ENCODE measurements around the gene PIR. TPM values are rescaled to one million over a fixed set of nuclear protein-coding genes. Genes with fewer than 3 reads are reported as not detected.

Gene PIR
- total and polyA plus RNA-seq, 2 donors (not counting 1 experiment from before 2014, with no cell fraction given), result 0.22 TPM; not detected in 1

DNA sequence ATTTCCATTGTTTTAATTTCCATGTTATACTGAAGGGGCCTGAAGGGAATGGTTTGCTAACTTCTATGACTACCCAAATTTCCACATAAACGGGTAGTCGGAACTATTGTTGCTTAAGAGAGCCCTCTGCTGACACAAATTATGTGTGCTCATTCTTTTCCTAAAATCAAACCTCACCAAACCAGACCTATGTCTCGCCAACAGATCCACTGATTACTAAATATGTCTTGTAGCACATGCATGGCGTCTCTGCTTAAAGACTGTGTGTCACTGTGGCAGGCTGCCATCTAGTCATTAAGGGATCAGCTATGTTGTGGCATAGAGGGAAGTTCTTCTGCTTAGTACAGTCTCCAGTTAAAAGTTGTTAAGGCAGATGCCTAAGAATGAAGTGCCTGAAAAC is 25.1 kb downstream of the PIR start:
- H3K27ac Mint-ChIP-seq, result no peak overlapping the region
- no peak overlapping the region for H3K4me2 ChIP-seq (replicated peaks; ENCODE audit: low read depth, low read length, poor library complexity, severe bottlenecking)
- intact Hi-C loops (cut with micrococcal nuclease), result loop anchor here (1.0 kb wide), 1 partner anchor 119 kb away; no protein-coding TSS in a partner anchor
- DNase-seq (peak; percentile 11), ATAC-seq (ENCODE audit: low read depth) (no peak)
- H3K4me3 ChIP-seq (ENCODE audit: control extremely low read depth in 1 of 5, extremely low read depth in 1 of 5, insufficient read depth in 1 of 5, low read depth in 2 of 5, low read length in 4 of 5), result no peak overlapping the region
- H3K27me3 ChIP-seq (replicated peaks in 1 of 4; ENCODE audit: control extremely low read depth in 1 of 4, control insufficient read depth in 3 of 4, insufficient read depth in 4 of 4, low read length in 3 of 4), result no peaks in the 10 kb centered on the region
- H3K9me3 Mint-ChIP-seq (ENCODE audit: insufficient read depth), result no peaks in the 10 kb centered on the region
- no peak overlapping the region for H3K27ac ChIP-seq (ENCODE audit: low read length in 2 of 2)
- POLR2A ChIA-PET, result no interaction called here
- 60% methylated on average over 1 of the region's 4 CpGs for WGBS (ENCODE audit: insufficient coverage)
- H3K27me3 Mint-ChIP-seq, result no peaks in the 10 kb centered on the region
- TF ChIP-seq, protein P1, sequence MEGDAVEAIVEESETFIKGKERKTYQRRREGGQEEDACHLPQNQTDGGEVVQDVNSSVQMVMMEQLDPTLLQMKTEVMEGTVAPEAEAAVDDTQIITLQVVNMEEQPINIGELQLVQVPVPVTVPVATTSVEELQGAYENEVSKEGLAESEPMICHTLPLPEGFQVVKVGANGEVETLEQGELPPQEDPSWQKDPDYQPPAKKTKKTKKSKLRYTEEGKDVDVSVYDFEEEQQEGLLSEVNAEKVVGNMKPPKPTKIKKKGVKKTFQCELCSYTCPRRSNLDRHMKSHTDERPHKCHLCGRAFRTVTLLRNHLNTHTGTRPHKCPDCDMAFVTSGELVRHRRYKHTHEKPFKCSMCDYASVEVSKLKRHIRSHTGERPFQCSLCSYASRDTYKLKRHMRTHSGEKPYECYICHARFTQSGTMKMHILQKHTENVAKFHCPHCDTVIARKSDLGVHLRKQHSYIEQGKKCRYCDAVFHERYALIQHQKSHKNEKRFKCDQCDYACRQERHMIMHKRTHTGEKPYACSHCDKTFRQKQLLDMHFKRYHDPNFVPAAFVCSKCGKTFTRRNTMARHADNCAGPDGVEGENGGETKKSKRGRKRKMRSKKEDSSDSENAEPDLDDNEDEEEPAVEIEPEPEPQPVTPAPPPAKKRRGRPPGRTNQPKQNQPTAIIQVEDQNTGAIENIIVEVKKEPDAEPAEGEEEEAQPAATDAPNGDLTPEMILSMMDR (IDR thresholded peaks at IDR 0.05), result no peak
- no peak for TF ChIP-seq EZH2 (IDR thresholded peaks at IDR 0.05; ENCODE audit: borderline replicate concordance, insufficient read depth, low read depth, low read length, poor library complexity, severe bottlenecking)
- H3K36me3 ChIP-seq (replicated peaks in 1 of 2; ENCODE audit: control extremely low read depth in 1 of 2, control insufficient read depth in 1 of 2, extremely low read depth in 1 of 2, insufficient read depth in 2 of 2, low read length in 1 of 2), result no peaks in the 10 kb centered on the region
- H3K4me3 Mint-ChIP-seq, result no peak overlapping the region
- H3K79me2 ChIP-seq (ENCODE audit: control insufficient read depth, insufficient read depth, low read length), result no peaks in the 10 kb centered on the region
- H3K9me3 ChIP-seq (ENCODE audit: control extremely low read depth in 1 of 3, control insufficient read depth in 2 of 3, insufficient read depth in 1 of 3, low read length in 2 of 3), result no peaks in the 10 kb centered on the region
- H3K4me1 Mint-ChIP-seq, result peaks cover 9% of the 10 kb centered on the region
- no peak overlapping the region for H3K9ac ChIP-seq (ENCODE audit: low read length)
- no peaks in the 10 kb centered on the region for H4K20me1 ChIP-seq (ENCODE audit: control insufficient read depth, insufficient read depth, low read length, poor library complexity, severe bottlenecking)
- CTCF ChIA-PET, result interaction anchor here (0.7 to 5.4 kb wide), 5 partner anchors 115 to 168 kb away, joined by 3 to 36 read pairs (median 9); no protein-coding TSS in a partner anchor
- no peaks in the 10 kb centered on the region for H3K4me1 ChIP-seq (ENCODE audit: control insufficient read depth in 2 of 2, insufficient read depth in 2 of 2, low read length in 2 of 2)
- H2AFZ ChIP-seq (ENCODE audit: insufficient read depth, low read depth, low read length, poor library complexity, severe bottlenecking), result no peak overlapping the region

DNA sequence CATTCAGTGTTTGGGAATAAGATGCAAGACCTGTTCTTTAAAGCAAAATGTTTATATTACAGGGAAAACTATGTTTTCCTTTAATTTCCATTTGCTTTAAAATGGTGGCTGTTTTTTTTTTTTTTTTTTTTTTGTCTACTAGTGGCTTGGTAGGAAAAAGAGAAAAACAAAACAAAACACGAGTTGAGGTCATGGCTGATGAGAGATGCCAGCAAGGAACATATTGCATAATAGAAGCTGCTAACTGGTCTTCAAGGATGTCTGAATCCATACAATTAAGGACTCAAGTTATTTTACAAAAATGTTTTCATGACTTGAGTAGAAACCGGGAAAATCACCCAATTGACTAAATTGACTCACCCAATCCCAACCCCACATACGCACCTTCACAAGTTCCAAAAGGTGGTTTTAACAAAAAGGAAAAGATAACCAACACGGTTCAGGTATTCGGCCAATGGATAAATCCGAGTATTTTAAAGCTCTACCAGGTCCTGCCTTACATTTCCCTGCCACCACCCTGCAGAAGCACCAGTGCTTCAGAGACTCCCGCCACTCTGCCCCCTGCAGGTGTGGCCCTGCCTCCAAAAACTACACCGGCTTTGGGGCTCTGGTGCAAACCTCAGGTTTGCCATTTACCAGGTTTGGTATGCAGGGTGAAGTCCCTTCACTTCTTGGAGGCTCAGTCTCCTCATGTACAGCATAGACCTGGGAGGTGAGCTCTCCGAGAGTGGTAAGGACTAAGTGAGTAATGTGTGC is 27.1 kb downstream of the PIR start:
- Histone ChIP-seq H3K79me2 (ENCODE audit: control insufficient read depth, insufficient read depth, low read length) (no peaks in the 10 kb centered on the region), H4K20me1 (ENCODE audit: control insufficient read depth, insufficient read depth, low read length, poor library complexity, severe bottlenecking) (no peaks in the 10 kb centered on the region), H3K4me2 (replicated peaks; ENCODE audit: low read depth, low read length, poor library complexity, severe bottlenecking) (no peak overlapping the region), H3K9ac (ENCODE audit: low read length) (no peak overlapping the region), H3K27ac (ENCODE audit: low read length in 2 of 2) (no peak overlapping the region), H3K4me1 (ENCODE audit: control insufficient read depth in 2 of 2, insufficient read depth in 2 of 2, low read length in 2 of 2) (no peaks in the 10 kb centered on the region), H2AFZ (ENCODE audit: insufficient read depth, low read depth, low read length, poor library complexity, severe bottlenecking) (no peak overlapping the region), H3K36me3 (replicated peaks in 1 of 2; ENCODE audit: control extremely low read depth in 1 of 2, control insufficient read depth in 1 of 2, extremely low read depth in 1 of 2, insufficient read depth in 2 of 2, low read length in 1 of 2) (no peaks in the 10 kb centered on the region), H3K27me3 (replicated peaks in 1 of 4; ENCODE audit: control extremely low read depth in 1 of 4, control insufficient read depth in 3 of 4, insufficient read depth in 4 of 4, low read length in 3 of 4) (no peaks in the 10 kb centered on the region), H3K4me3 (ENCODE audit: control extremely low read depth in 1 of 5, extremely low read depth in 1 of 5, insufficient read depth in 1 of 5, low read depth in 2 of 5, low read length in 4 of 5) (no peak overlapping the region), H3K9me3 (ENCODE audit: control extremely low read depth in 1 of 3, control insufficient read depth in 2 of 3, insufficient read depth in 1 of 3, low read length in 2 of 3) (no peaks in the 10 kb centered on the region)
- no peak overlapping the region for H3K4me3 Mint-ChIP-seq
- DNase-seq (no peak), ATAC-seq (ENCODE audit: low read depth) (no peak)
- TF ChIP-seq, protein P1 (IDR thresholded peaks at IDR 0.05), result no peak
- no peak for TF ChIP-seq EZH2 (IDR thresholded peaks at IDR 0.05; ENCODE audit: borderline replicate concordance, insufficient read depth, low read depth, low read length, poor library complexity, severe bottlenecking)
- no CpG with 5 or more reads among the region's 9 CpGs for WGBS (ENCODE audit: insufficient coverage)
- H3K27me3 Mint-ChIP-seq, result no peaks in the 10 kb centered on the region
- H3K27ac Mint-ChIP-seq, result no peak overlapping the region
- ChIA-PET CTCF (interaction anchor here (0.7 to 5.4 kb wide), 3 partner anchors 116 to 166 kb away, joined by 4 to 36 read pairs (median 16); no protein-coding TSS in a partner anchor), POLR2A (no interaction called here)
- H3K4me1 Mint-ChIP-seq, result peaks cover 9% of the 10 kb centered on the region
- H3K9me3 Mint-ChIP-seq (ENCODE audit: insufficient read depth), result no peaks in the 10 kb centered on the region
- intact Hi-C loops (cut with micrococcal nuclease), result no loop called here
